WERI-Rb-1 (cell line): Measurements from ENCODE around the gene AMDHD2.

Experiments used
- DNase-seq: peaks from one replicate; pipeline ENCODE4 v3.0.0-alpha.2; 2020
- H3K27ac ChIP-seq: fragments of 250-450 bp; sonication (Bioruptor Pico); 2 replicates; pipeline ENCODE4 v1.5.1; 2020; ENCODE audit warnings: mild to moderate bottlenecking, moderate library complexity
- H3K27me3 ChIP-seq: fragments of 250-450 bp; sonication (Bioruptor Pico); 2 replicates; pipeline ENCODE4 v1.5.1; 2021; ENCODE audit warnings: mild to moderate bottlenecking, low read depth, moderate library complexity; ENCODE audit not compliant: insufficient read depth, severe bottlenecking
- H3K36me3 ChIP-seq: fragments of 250-450 bp; sonication (Bioruptor Pico); 2 replicates; pipeline ENCODE4 v1.5.1; 2020; ENCODE audit warnings: mild to moderate bottlenecking, moderate library complexity
- H3K4me3 ChIP-seq: 2 replicates; pipeline ENCODE4 v1.5.1; 2011; ENCODE audit warnings: low read depth, mild to moderate bottlenecking, control low read depth, low read length
- H3K9me3 ChIP-seq: fragments of 250-450 bp; sonication (Bioruptor Pico); 2 replicates; pipeline ENCODE4 v1.5.1; 2021; ENCODE audit warnings: mild to moderate bottlenecking, moderate library complexity; ENCODE audit not compliant: severe bottlenecking
- TF ChIP-seq, protein P1 (sequence below): IDR thresholded peaks from 2 replicates; pipeline ENCODE4 v1.5.1; 2011; ENCODE audit warnings: low read depth, mild to moderate bottlenecking, control low read depth, inconsistent platforms, low read length

Gene AMDHD2

DNA sequence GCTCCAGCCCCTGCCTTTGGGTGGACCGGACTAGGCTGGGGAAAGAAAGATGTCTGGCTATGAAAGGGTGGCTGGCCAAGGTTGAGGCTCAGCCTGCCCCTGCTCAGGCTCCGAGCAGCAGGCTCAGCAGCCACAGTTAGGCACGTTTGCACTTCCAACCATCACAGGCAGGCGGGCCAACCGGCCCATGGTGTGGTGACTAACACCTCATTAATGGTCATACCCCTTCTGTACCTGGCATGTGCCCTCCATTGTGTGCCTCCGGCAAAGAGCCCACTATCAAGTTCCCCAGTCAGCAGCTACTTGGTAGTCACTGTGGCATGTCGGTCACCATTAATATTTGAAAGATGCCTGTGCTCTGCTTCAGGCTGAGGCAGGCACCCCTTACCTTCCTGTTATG is 38.5 kb upstream of the AMDHD2 start:
- TF ChIP-seq, protein P1, sequence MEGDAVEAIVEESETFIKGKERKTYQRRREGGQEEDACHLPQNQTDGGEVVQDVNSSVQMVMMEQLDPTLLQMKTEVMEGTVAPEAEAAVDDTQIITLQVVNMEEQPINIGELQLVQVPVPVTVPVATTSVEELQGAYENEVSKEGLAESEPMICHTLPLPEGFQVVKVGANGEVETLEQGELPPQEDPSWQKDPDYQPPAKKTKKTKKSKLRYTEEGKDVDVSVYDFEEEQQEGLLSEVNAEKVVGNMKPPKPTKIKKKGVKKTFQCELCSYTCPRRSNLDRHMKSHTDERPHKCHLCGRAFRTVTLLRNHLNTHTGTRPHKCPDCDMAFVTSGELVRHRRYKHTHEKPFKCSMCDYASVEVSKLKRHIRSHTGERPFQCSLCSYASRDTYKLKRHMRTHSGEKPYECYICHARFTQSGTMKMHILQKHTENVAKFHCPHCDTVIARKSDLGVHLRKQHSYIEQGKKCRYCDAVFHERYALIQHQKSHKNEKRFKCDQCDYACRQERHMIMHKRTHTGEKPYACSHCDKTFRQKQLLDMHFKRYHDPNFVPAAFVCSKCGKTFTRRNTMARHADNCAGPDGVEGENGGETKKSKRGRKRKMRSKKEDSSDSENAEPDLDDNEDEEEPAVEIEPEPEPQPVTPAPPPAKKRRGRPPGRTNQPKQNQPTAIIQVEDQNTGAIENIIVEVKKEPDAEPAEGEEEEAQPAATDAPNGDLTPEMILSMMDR, result no peak
- Histone ChIP-seq H3K9me3 (no peaks in the 10 kb centered on the region), H3K27ac (no peak overlapping the region), H3K27me3 (no peaks in the 10 kb centered on the region), H3K4me3 (no peak overlapping the region), H3K36me3 (peaks cover 25% of the 10 kb centered on the region)
- no peak for DNase-seq

DNA sequence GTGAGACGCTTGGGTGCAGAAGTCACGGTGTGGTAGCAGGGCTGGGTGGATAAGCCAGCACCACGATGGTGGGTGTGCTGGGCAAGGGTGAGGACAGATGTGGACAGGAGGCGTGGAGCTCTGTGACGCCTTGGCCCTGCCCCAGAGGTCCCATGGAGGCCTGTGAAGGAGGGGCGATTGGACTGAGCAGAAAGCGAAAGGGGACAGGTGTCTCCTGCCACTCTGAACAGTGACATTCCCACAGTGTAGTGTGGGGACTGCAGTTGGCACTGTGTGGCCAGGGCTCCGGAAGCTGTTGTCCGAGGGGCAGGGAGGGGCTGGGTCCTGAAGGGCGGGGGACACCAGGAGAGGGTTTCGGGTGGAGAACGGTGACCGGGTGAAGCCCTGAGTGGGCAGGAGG is 37.9 kb upstream of the AMDHD2 start:
- TF ChIP-seq, protein P1, result no peak
- Histone ChIP-seq H3K27ac (no peak overlapping the region; the same call in 1 of the 2 replicates), H3K27me3 (no peaks in the 10 kb centered on the region), H3K4me3 (no peak overlapping the region), H3K9me3 (no peaks in the 10 kb centered on the region), H3K36me3 (peaks cover 21% of the 10 kb centered on the region)
- DNase-seq, result no peak

DNA sequence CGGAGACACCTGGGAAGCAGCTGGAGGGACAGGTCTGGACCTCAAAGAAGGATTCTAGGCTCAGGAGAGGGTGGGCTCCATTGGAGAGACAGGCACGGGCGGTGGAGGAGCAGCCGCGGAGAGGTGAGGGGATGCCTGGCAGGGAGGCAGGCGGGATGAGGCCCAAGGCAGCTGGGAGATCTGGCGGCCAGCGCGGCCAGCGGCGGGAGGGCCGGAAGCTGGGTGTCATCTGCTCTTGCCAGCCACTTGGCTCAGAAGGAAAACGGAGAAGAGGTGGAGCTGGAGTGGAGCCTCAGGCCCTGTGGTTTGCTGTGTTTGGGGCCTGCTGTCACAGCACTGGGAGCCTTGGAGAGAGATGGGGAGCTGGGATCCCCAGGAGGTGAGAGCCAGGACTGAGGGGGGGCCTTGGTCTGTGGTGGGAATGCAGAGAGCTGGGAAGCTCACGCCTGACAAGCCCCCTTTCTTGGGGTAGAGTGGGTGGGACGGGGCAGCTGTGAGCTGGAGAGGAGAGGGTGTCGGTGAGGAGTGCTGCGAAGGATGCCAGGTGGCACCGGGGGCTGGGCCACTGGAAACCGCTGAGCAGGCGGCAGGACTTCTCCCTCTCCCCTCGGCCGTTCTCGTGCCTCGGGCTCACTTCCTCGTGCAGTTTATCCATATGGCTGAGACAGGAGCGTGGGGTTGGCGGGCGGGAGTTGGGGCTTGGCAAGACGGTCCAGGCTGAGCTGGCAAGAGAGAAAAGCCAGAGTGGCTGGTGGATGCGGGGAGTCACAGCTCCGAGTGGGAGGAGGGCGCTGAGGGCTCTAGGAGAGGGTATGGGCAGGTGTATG is 37.2 kb upstream of the AMDHD2 start:
- Histone ChIP-seq H3K27me3 (no peaks in the 10 kb centered on the region), H3K27ac (peak overlapping the region; percentile 44), H3K9me3 (no peaks in the 10 kb centered on the region), H3K4me3 (peak overlapping the region; percentile 11; the same call in 1 of the 2 replicates), H3K36me3 (peaks cover 15% of the 10 kb centered on the region)
- TF ChIP-seq, protein P1, result no peak
- DNase-seq, result peak; percentile 59

DNA sequence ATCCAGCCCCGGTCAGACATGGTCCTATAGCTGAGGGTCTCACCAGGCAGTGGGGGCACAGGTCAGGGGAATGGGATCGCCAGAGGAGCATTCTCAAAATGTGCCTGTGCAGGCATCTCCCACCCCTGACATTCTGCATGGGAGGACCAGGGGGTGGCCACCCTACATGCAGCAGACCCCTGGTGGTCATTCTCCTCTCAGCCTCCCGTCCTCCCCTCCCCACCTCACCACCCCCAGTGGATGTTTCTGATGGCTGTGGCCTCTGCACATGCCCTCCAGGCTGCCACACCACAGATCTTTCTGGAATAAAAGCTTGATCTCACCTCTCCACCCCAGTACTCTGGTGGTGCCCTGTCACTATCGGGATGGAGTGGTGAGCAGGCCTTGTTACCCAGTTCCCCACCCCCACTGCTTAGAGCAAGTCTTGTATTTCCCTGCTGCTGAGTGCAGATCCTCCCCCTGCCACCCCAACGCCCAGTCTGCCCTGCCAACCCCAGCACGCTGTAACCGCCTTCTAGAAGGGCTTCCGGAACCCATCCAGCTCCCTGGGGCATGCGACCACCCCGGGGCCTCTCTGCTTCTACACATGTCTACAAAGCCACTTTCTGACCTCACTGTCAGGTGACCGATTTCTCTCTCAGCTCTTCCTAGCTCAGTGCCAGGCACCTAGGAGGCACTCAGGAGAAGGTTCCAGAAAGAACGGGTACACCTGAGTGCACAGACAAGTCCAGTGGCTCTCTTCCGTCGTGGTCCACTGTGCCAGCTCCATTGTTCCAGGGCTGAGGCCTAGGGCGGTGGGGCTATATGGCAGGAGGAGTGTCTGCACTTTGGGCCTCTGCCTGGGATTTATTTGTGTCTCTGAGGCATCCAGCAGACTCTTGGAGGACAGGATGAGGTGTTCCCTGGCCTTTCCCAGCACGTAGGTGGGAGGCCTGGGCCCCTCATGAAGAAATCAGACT is 36.0 kb upstream of the AMDHD2 start:
- DNase-seq, result no peak
- Histone ChIP-seq H3K9me3 (no peaks in the 10 kb centered on the region), H3K27ac (no peak overlapping the region), H3K4me3 (no peak overlapping the region), H3K27me3 (no peaks in the 10 kb centered on the region), H3K36me3 (peaks cover 8% of the 10 kb centered on the region)
- TF ChIP-seq, protein P1, result peak; percentile 23; the same call in 1 of the 2 replicates

DNA sequence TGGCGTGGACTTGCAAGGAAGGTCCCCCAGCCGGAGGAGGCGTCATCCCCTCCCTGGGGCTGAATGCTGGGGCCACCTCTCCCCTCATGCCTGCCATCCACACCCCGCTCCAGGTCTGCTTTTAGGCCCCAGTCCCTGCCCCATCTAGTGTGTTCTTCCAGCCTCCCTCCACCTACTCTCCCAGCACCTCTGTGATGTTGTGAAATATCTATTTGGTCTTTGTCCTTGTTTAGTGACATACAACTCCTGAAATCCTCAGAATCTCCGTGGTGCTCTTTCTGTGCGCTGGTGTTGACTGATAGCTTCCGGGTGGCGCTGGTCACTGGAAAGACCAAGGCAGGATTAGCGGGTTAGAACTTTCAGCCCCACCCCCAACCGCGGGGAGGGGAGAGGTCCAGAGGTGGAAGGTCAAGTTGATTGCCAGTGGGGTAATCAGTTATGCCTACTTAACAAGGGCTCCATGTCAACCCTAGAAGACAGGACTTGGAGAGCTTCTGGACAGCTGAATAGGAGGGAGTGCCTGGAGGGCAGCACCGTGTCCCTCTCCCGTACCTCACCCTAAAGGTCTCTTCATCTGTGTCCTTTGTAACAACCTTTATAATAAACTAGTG is 35.2 kb upstream of the AMDHD2 start:
- Histone ChIP-seq H3K4me3 (no peak overlapping the region), H3K27me3 (no peaks in the 10 kb centered on the region), H3K36me3 (peaks cover 3% of the 10 kb centered on the region), H3K9me3 (no peaks in the 10 kb centered on the region), H3K27ac (no peak overlapping the region)
- no peak for DNase-seq
- TF ChIP-seq, protein P1, result no peak
